ENCODE data around the gene DAB1. TPM values are rescaled to one million over a fixed set of nuclear protein-coding genes. Genes with fewer than 3 reads are reported as not detected.

DAB1 gene
- total RNA-seq, 2 donors from 2014 or later = 0.72 TPM; not detected in 1

GRCh38 chr1:57134803-57135202, 289.1 kb downstream of the DAB1 start:
- H3K27me3 Mint-ChIP-seq (ENCODE audit: low read depth) = peaks cover 6% of the 10 kb centered on the region
- H3K4me1 Mint-ChIP-seq (ENCODE audit: low read depth) = no peaks in the 10 kb centered on the region
- DNase-seq (no peak), ATAC-seq (replicated peaks in 1 of 2) (no peak)
- no peaks in the 10 kb centered on the region for H3K36me3 Mint-ChIP-seq (ENCODE audit: insufficient read depth in 2 of 2)
- no peak overlapping the region for H3K27ac Mint-ChIP-seq
- no peak overlapping the region for H3K4me3 Mint-ChIP-seq
- H3K9me3 Mint-ChIP-seq = peaks cover 0 to 1% of the 10 kb centered on the region in 2 donors

- no peak overlapping the region for H3K4me3 Mint-ChIP-seq
- H3K4me1 Mint-ChIP-seq (ENCODE audit: low read depth) = no peaks in the 10 kb centered on the region
- H3K27me3 Mint-ChIP-seq (ENCODE audit: low read depth) = peaks cover 6% of the 10 kb centered on the region
- ATAC-seq (replicated peaks in 1 of 2) = no peak
- no peak overlapping the region for H3K27ac Mint-ChIP-seq
- no peak for DNase-seq
- H3K9me3 Mint-ChIP-seq = peaks cover 0 to 1% of the 10 kb centered on the region in 2 donors
- no peaks in the 10 kb centered on the region for H3K36me3 Mint-ChIP-seq (ENCODE audit: insufficient read depth in 2 of 2)
Observed at GRCh38 chr1:57133686-57134085, 290.2 kb downstream of the DAB1 start.

GRCh38 chr1:57132993-57133622, 290.8 kb downstream of the DAB1 start:
- Mint-ChIP-seq H3K9me3 (peaks cover 0 to 1% of the 10 kb centered on the region in 2 donors), H3K4me3 (no peak overlapping the region), H3K4me1 (ENCODE audit: low read depth) (no peaks in the 10 kb centered on the region), H3K36me3 (ENCODE audit: insufficient read depth in 2 of 2) (no peaks in the 10 kb centered on the region), H3K27ac (no peak overlapping the region), H3K27me3 (ENCODE audit: low read depth) (peaks cover 6% of the 10 kb centered on the region)
- ATAC-seq (replicated peaks in 1 of 2) = no peak
- DNase-seq = no peak

- Mint-ChIP-seq H3K36me3 (ENCODE audit: insufficient read depth in 2 of 2) (no peaks in the 10 kb centered on the region), H3K4me1 (ENCODE audit: low read depth) (no peaks in the 10 kb centered on the region), H3K27ac (no peak overlapping the region), H3K4me3 (no peak overlapping the region), H3K27me3 (ENCODE audit: low read depth) (peaks cover 8% of the 10 kb centered on the region), H3K9me3 (peaks cover 0 to 2% of the 10 kb centered on the region in 2 donors)
- ATAC-seq (replicated peaks in 1 of 2) = no peak
- DNase-seq = no peak
Observed at GRCh38 chr1:57131701-57132394, 292.0 kb downstream of the DAB1 start.

GRCh38 chr1:57131257-57131656, 292.6 kb downstream of the DAB1 start:
- Mint-ChIP-seq H3K27me3 (ENCODE audit: low read depth) (peaks cover 12% of the 10 kb centered on the region), H3K4me3 (no peak overlapping the region), H3K4me1 (ENCODE audit: low read depth) (no peaks in the 10 kb centered on the region), H3K27ac (no peak overlapping the region), H3K9me3 (peaks cover 0 to 4% of the 10 kb centered on the region in 2 donors), H3K36me3 (ENCODE audit: insufficient read depth in 2 of 2) (peaks cover 0 to 2% of the 10 kb centered on the region in 2 donors)
- ATAC-seq (replicated peaks in 1 of 2) = no peak
- DNase-seq = no peak

GRCh38 chr1:57129865-57130264, 294.0 kb downstream of the DAB1 start:
- Mint-ChIP-seq H3K36me3 (ENCODE audit: insufficient read depth in 2 of 2) (peaks cover 0 to 2% of the 10 kb centered on the region in 2 donors), H3K27me3 (ENCODE audit: low read depth) (peaks cover 6% of the 10 kb centered on the region), H3K27ac (no peak overlapping the region), H3K4me1 (ENCODE audit: low read depth) (peaks cover 6% of the 10 kb centered on the region), H3K9me3 (peaks cover 0 to 4% of the 10 kb centered on the region in 2 donors), H3K4me3 (no peak overlapping the region)
- no peak for DNase-seq
- ATAC-seq (replicated peaks in 1 of 2) = no peak

GRCh38 chr1:57127976-57128375, 295.9 kb downstream of the DAB1 start:
- Mint-ChIP-seq H3K27me3 (ENCODE audit: low read depth) (peaks cover 6% of the 10 kb centered on the region), H3K4me1 (ENCODE audit: low read depth) (peaks cover 7% of the 10 kb centered on the region), H3K9me3 (peaks cover 0 to 4% of the 10 kb centered on the region in 2 donors), H3K4me3 (no peak overlapping the region), H3K36me3 (ENCODE audit: insufficient read depth in 2 of 2) (peaks cover 0 to 2% of the 10 kb centered on the region in 2 donors), H3K27ac (no peak overlapping the region)
- ATAC-seq (replicated peaks in 1 of 2) (no peak), DNase-seq (no peak)

- no peak overlapping the region for H3K27ac Mint-ChIP-seq
- no peak overlapping the region for H3K4me3 Mint-ChIP-seq
- peaks cover 0 to 2% of the 10 kb centered on the region in 2 donors for H3K36me3 Mint-ChIP-seq (ENCODE audit: insufficient read depth in 2 of 2)
- H3K9me3 Mint-ChIP-seq = peaks cover 0 to 3% of the 10 kb centered on the region in 2 donors
- peak in 1 of 2 donors; percentile 12 for DNase-seq
- peak; percentile 79 to 94 for ATAC-seq (replicated peaks in 1 of 2)
- peaks cover 7% of the 10 kb centered on the region for H3K4me1 Mint-ChIP-seq (ENCODE audit: low read depth)
- peaks cover 19% of the 10 kb centered on the region for H3K27me3 Mint-ChIP-seq (ENCODE audit: low read depth)
Observed at GRCh38 chr1:57124768-57125446, 299.0 kb downstream of the DAB1 start.

- ATAC-seq (replicated peaks in 1 of 2) (peak in 1 of 2 donors; percentile 20), DNase-seq (no peak)
- peaks cover 7% of the 10 kb centered on the region for H3K4me1 Mint-ChIP-seq (ENCODE audit: low read depth)
- H3K4me3 Mint-ChIP-seq = no peak overlapping the region
- peaks cover 19% of the 10 kb centered on the region for H3K27me3 Mint-ChIP-seq (ENCODE audit: low read depth)
- peaks cover 0 to 2% of the 10 kb centered on the region in 2 donors for H3K36me3 Mint-ChIP-seq (ENCODE audit: insufficient read depth in 2 of 2)
- H3K27ac Mint-ChIP-seq = no peak overlapping the region
- peaks cover 0 to 3% of the 10 kb centered on the region in 2 donors for H3K9me3 Mint-ChIP-seq
Observed at GRCh38 chr1:57124170-57124569, 299.7 kb downstream of the DAB1 start.

- Mint-ChIP-seq H3K36me3 (ENCODE audit: insufficient read depth in 2 of 2) (peaks cover 0 to 2% of the 10 kb centered on the region in 2 donors), H3K9me3 (peaks cover 0 to 3% of the 10 kb centered on the region in 2 donors), H3K27me3 (ENCODE audit: low read depth) (peaks cover 19% of the 10 kb centered on the region), H3K27ac (no peak overlapping the region), H3K4me3 (no peak overlapping the region), H3K4me1 (ENCODE audit: low read depth) (peaks cover 7% of the 10 kb centered on the region)
- no peak for ATAC-seq (replicated peaks in 1 of 2)
- no peak for DNase-seq
Observed at GRCh38 chr1:57122031-57122430, 301.8 kb downstream of the DAB1 start.

- Mint-ChIP-seq H3K4me3 (no peak overlapping the region), H3K36me3 (ENCODE audit: insufficient read depth in 2 of 2) (no peaks in the 10 kb centered on the region), H3K9me3 (no peaks in the 10 kb centered on the region), H3K27me3 (ENCODE audit: low read depth) (peaks cover 13% of the 10 kb centered on the region), H3K27ac (no peak overlapping the region), H3K4me1 (ENCODE audit: low read depth) (no peaks in the 10 kb centered on the region)
- ATAC-seq (replicated peaks in 1 of 2) (no peak), DNase-seq (no peak)
Observed at GRCh38 chr1:57118948-57119603, 304.8 kb downstream of the DAB1 start.

GRCh38 chr1:57117753-57118152, 306.1 kb downstream of the DAB1 start:
- Mint-ChIP-seq H3K27me3 (ENCODE audit: low read depth) (peaks cover 13% of the 10 kb centered on the region), H3K36me3 (ENCODE audit: insufficient read depth in 2 of 2) (no peaks in the 10 kb centered on the region), H3K4me3 (no peak overlapping the region), H3K27ac (no peak overlapping the region), H3K9me3 (no peaks in the 10 kb centered on the region), H3K4me1 (ENCODE audit: low read depth) (no peaks in the 10 kb centered on the region)
- ATAC-seq (replicated peaks in 1 of 2) (no peak), DNase-seq (no peak)

GRCh38 chr1:57116871-57117270, 307.0 kb downstream of the DAB1 start:
- no peaks in the 10 kb centered on the region for H3K4me1 Mint-ChIP-seq (ENCODE audit: low read depth)
- ATAC-seq (replicated peaks in 1 of 2) = no peak

More at GRCh38 chr1:57116871-57117270, 307.0 kb downstream of the DAB1 start:
- DNase-seq = no peak
- Mint-ChIP-seq H3K27me3 (ENCODE audit: low read depth) (peaks cover 13% of the 10 kb centered on the region), H3K36me3 (ENCODE audit: insufficient read depth in 2 of 2) (no peaks in the 10 kb centered on the region), H3K27ac (no peak overlapping the region), H3K4me3 (no peak overlapping the region), H3K9me3 (no peaks in the 10 kb centered on the region)

Measured in activated T-cell treated with anti-CD3 and anti-CD28 coated beads, Interleukin-2, amount 50 U/mL, for 72 hours (primary cell).